Measurements from ENCODE around the gene MDFI. TPM values are rescaled to one million over a fixed set of nuclear protein-coding genes. Genes with fewer than 3 reads are reported as not detected.

MDFI gene
- total and polyA plus RNA-seq, 3 donors from 2014 or later = 12.9 to 16.0 (median 15.1) TPM

GRCh38 chr6:41657131-41658094, 19.1 kb downstream of the MDFI start:
- TF ChIP-seq CTCF (IDR thresholded peaks at IDR 0.05) (no peak), POLR2A (IDR thresholded peaks at IDR 0.05) (no peak)
- no peak overlapping the region for H3K27ac ChIP-seq
- no peak overlapping the region for H3K4me3 ChIP-seq
- WGBS, 2 donors = 90 to 91% methylated on average over 18 to 23 of the region's 23 CpGs
- intact Hi-C loops (cut with DNase I; ENCODE audit: low total_unique reads) = no loop called here
- DNase-seq = no peak
- no peaks in the 10 kb centered on the region for H3K36me3 ChIP-seq (ENCODE audit: low read depth, missing control alignments)
- no peaks in the 10 kb centered on the region for H3K9me3 ChIP-seq
- H3K4me1 ChIP-seq = no peaks in the 10 kb centered on the region
- no peaks in the 10 kb centered on the region for H3K27me3 ChIP-seq

- intact Hi-C loops (cut with DNase I; ENCODE audit: low total_unique reads) = no loop called here
- H3K9me3 ChIP-seq = no peaks in the 10 kb centered on the region
- no peaks in the 10 kb centered on the region for H3K36me3 ChIP-seq (ENCODE audit: low read depth, missing control alignments)
- no peak for TF ChIP-seq CTCF (IDR thresholded peaks at IDR 0.05)
- no peak for TF ChIP-seq POLR2A (IDR thresholded peaks at IDR 0.05)
- no peak for DNase-seq
- no peaks in the 10 kb centered on the region for H3K27me3 ChIP-seq
- no peak overlapping the region for H3K4me3 ChIP-seq
- H3K27ac ChIP-seq = no peak overlapping the region
- H3K4me1 ChIP-seq = no peaks in the 10 kb centered on the region
- WGBS, 2 donors = 77 to 82% methylated on average over 13 of the region's 13 CpGs
These were observed 20.4 kb downstream of the MDFI start for GRCh38 chr6:41658636-41659035.

- WGBS, 2 donors = 67 to 86% methylated on average over 5 to 7 of the region's 7 CpGs
- H3K27me3 ChIP-seq = no peaks in the 10 kb centered on the region
- TF ChIP-seq CTCF (IDR thresholded peaks at IDR 0.05) (no peak), POLR2A (IDR thresholded peaks at IDR 0.05) (no peak)
- intact Hi-C loops (cut with DNase I; ENCODE audit: low total_unique reads) = no loop called here
- no peaks in the 10 kb centered on the region for H3K9me3 ChIP-seq
- DNase-seq = no peak
- no peak overlapping the region for H3K4me3 ChIP-seq
- no peaks in the 10 kb centered on the region for H3K36me3 ChIP-seq (ENCODE audit: low read depth, missing control alignments)
- no peaks in the 10 kb centered on the region for H3K4me1 ChIP-seq
- H3K27ac ChIP-seq = no peak overlapping the region
These were observed 21.7 kb downstream of the MDFI start for GRCh38 chr6:41659935-41660334.

GRCh38 chr6:41663568-41663967, 25.3 kb downstream of the MDFI start:
- intact Hi-C loops (cut with DNase I; ENCODE audit: low total_unique reads) = no loop called here

More at GRCh38 chr6:41663568-41663967, 25.3 kb downstream of the MDFI start:
- no peak overlapping the region for H3K4me3 ChIP-seq
- H3K4me1 ChIP-seq = no peaks in the 10 kb centered on the region
- TF ChIP-seq CTCF (IDR thresholded peaks at IDR 0.05) (no peak), POLR2A (IDR thresholded peaks at IDR 0.05) (no peak)
- H3K27me3 ChIP-seq = no peaks in the 10 kb centered on the region
- H3K36me3 ChIP-seq (ENCODE audit: low read depth, missing control alignments) = no peaks in the 10 kb centered on the region
- DNase-seq = no peak
- WGBS, 2 donors = 84 to 91% methylated on average over 4 to 5 of the region's 5 CpGs
- H3K9me3 ChIP-seq = no peaks in the 10 kb centered on the region
- H3K27ac ChIP-seq = no peak overlapping the region

Measured in testis (tissue), 3 donors.